ENCODE measurements around the gene ICAM5.

DNA sequence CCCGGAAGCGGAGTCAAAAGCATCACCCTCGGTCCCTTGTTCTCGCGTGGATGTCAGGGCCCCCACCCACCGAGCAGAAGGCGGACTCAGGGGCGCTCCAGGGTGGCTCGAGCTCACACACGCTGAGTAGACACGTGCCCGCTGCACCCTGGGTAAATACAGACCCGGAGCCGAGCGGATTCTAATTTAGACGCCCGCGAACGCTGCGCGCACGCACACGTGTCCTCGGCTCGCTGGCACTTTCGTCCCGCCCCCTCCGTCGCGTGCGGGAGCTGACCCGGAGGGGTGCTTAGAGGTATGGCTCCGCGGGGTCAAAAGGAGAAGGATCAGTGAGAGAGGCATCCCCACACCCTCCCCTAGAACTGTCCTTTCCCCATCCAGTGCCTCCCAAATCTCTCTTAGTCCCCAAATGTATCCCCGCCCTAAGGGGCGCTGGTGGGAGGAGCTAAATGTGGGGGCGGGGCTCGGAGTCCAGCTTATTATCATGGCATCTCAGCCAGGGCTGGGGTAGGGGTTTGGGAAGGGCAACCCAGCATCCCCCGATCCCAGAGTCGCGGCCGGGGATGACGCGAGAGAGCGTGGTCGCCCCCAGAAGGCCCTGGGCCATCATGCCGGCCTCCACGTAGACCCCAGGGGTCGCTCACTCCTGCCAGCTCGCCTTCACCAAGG, 451 bp upstream of the ICAM5 start:
- no peak for TF ChIP-seq POLR2AphosphoS5 (IDR thresholded peaks at IDR 0.05)
- TF ChIP-seq EP300 (IDR thresholded peaks at IDR 0.05), result no peak
